Bone marrow (tissue), 2 donors: ENCODE measurements around the gene GOLGA6A.
"Not testable (repeated sequence)": the region's sequence is repeated elsewhere in the genome, so short reads cannot be mapped to it uniquely, and the experiment has no call there.

Experiments used
- DNase-seq, 2 donors: peaks; one replicate each; lab custom pipeline; 2025; lab: John Stamatoyannopoulos, UW

Gene GOLGA6A

DNA sequence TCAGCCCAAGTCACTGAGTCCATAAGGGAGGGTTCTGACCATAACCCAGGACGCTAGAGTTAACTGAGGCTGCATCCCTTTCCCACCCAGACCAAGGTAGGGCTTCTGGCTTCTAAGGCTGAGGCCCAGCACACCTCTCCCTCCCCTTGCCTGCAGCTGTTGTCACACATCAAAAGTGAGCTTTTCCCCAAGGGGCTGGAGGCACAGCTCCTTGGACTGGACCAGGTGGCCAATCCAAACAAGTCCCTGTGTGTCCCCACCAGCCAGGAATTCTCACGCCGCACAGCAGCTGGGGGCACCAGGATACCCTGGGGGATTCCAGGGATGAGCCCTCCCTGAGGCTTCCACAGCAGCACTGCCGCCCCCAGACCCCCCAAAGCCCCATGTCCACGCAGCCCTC lies 25.8 kb upstream of the GOLGA6A start:
- DNase-seq, result no peak

DNA sequence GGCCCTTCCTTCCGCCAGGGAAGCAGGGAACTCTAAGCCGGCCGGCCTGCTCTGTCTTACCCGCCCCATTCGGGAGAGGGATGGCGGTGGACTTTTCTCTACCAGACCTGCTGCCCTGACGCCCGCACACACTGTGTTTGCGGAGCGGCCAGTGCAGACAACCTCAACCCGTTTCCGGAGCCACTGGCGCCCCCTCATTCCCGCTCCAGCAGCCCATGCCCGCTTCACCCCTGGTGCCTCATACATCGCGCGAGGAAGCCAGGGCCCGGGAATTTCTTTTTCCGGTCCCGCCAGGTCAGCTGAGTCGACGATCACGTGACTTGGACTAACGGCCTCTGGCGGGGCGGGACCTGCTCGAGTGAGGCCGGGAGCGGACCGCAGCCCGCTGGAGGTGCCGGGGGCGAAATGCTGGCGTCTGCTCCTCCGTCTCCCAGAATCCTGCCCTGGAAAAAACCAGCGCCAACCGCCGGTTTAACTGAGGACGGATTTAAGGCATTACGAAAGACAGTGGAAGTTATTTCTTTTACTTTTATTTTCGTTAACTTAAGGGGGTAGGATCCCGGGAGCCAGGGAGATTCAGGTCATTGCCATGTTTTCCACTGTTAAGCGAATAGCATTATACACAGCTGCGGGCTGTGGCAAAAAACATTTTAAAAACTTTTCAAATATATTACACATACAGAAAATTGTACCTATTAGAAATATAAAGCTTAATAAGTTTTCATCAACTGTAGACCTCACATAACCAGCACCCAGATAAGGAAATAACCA lies 17.8 kb upstream of the GOLGA6A start:
- not testable (repeated sequence) for DNase-seq

DNA sequence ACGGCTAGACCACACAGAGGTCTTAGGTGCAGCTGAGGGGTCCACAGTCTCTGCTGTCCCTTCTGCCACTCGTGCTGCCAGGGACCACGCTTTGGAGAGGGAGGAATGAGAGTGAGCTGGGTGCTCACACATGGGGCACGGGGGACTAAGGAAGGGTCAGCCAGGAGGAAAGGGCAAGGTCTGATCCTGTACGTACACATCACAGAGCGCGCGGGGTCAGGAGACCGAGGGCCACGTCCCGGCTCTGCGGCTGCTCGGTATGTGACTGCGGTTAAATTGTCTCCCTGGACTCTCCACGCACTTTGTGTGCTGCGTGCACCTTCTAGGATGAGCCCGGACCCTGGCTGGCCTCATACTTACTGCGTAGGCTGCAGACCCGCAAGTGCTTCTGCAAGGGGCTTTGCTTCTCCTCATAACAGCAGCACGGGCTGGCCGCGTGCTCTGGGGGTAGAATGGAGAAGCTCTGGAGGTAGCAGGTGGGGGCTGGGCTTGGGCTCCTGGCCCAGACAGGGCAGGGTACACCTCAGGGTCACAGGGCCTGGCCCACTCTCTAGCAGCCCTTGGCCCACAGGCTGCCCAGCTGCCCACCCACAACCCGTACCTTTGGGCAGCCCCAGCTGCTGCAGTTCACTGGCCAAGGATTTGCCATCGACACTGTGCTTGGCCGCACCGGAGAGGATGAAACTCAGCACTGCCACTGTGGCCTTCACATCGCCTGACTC lies 14.6 kb upstream of the GOLGA6A start:
- not testable (repeated sequence) for DNase-seq

DNA sequence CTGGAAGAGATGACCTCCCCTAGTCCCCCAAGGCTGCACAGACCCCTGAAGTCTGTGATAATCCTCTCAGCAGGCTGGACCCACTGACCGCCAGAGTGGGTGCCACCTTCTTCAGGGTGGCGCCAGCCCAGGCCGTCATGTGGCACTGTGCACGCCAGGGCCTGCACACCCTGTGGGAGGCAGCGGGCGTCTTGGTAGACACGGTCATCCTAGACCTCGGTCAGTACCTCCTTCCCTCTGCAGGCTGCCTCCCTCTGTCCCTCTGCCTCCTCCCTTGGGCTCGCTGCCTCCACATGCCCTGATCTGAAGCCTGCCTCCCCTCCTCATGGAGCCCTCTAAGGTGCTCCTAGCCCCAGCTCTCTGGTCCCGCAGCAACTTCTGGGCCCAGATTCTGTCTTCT lies 13.3 kb upstream of the GOLGA6A start:
- DNase-seq, result not testable (repeated sequence)

DNA sequence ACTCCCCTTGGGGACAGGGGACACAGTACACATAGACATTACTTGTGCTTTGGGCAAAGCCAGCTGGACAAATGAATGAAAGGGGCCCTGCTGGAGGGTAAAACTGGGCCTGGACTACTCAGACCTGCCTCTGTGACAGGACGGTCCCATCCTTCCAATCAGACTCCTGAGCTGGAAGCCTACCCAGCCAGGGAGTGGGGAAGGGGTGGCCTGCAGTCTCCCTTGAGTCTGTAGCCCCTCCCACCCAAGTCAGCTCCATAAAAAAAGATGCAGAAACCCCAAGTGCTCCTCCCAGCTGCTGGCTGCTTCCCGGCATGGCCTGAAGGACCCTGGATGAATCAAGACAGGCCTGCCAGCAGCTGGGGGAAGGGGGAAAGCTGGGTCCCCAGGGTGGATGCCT lies 12.2 kb upstream of the GOLGA6A start:
- DNase-seq, result not testable (repeated sequence)

DNA sequence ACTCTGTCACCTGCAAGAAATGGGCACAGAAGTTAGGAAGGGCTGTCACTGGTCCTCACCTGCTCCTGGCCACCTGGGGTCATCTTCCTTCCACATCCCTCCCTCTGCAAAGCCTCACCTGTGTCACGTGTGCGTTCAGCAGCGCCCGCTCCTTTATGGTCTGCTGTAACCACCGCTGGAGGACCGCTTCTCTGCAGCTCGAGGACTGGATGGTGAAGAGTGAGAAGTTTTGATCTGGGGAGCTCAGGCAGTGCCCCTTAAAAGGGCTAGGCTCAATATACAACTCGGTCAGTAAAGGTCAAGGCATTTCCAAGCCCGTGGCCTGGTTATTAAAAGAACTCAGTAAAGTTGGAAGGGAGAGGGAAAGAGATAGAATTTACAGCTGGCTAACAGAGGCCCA lies 6.6 kb downstream of the GOLGA6A start:
- DNase-seq, result not testable (repeated sequence)

DNA sequence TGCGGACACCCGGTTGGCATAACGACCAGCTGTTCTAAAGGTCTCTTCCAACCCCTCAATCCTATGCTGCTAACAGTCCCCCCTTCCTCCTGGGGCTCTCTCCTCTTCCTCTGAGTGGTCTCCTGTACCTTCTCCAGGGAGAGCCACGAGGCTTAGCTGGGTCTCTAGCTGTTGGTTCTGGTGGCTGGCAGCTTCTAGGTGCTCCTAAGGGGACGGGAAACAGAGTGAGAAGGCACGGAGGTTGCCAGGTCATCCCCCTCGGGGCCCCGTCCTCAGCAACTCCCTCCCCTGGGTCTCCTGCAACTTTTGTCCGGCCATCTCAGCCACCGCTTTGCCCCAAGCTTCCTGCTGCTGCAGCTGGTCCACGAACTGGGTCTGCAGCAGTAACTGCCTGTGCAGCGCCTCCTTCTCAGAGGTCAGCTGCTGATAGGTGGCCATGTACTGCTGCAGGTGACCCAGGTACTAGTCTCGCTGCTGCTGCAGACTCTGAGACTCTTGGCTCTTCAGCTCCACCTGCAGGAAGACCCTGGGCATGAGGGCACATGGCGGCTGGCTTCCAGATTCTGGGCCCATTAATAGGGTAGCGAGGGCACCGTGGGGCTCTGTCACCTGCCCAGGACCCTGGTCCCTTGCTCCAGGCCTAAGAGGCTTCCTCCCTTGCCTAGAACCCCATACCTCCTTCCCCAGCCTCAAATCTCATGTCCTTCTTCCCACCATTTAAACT lies 9.6 kb downstream of the GOLGA6A start:
- not testable (repeated sequence) for DNase-seq

DNA sequence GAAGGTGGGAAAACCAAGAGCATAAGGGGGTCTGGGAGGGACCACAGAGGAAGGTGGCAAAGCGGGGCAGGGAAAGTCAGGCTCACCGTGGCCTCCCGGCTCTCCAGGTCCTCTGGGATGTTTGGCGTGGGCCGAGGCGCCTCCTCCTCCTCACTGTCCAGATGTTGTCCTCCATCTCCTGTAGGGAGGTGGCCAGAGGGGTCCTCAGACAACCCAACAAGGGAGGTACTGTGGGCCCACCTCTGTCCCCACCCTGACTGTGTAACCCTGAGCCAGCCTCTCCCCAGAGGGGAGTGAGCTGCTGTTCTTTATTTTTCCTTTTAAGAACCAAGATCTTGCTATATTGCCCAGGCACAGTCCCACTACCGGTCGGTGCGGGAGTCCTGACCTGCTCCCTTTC lies 10.2 kb downstream of the GOLGA6A start:
- DNase-seq, result not testable (repeated sequence)

DNA sequence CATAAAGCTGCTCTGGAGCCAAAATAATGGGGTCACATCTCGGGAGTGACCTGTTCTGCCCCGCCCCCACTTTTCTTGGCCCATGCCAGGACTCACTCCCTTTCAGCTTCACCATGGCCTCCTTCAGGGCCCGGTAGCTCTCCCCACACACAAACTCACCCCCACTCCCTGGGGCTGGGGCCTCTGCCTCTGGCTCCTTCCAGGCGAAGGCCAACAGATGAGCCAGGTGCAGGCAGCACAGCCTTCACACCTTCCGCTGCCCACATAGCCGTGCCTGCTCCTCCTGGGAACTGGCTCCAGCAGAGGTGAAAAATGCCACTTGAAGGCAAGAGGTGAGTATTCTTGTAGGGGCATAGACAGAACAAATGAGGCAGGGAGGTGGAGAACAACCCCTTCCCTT lies 10.7 kb downstream of the GOLGA6A start:
- not testable (repeated sequence) for DNase-seq

DNA sequence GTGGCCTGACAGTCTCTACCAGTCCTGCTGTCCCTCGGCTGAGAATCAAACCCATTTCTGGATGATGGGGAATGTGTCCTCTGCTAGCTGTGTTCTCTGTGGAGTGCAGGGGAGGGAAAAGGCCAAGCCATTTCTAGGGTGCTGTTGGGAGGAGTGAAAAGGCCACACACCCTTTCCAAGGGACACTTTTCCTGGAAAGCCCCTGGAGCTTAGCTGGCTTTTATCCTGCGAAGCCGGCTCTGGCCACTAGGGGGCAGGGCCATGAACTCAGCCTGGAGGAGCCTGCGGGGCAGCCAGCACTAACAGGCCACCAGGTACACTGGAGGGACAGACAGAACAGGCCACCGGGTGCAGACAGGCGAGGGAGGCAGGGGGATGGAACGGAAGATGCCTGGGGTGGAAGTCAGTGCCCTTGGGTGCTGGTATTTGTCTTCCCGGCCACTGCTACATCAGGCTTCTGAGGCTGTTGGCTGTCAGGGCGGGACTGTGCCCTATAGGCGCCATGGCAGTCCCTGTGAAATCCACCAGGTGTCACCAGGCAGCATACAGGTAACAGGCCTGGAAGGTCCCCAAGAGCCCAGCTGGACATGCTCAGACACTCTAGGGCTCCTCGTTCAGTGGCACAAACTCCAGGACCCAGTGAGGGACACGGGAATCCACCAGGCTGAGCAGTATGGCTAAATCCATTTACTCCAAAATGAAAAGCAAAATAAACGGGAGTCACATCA lies 16.5 kb downstream of the GOLGA6A start:
- DNase-seq, result not testable (repeated sequence)

DNA sequence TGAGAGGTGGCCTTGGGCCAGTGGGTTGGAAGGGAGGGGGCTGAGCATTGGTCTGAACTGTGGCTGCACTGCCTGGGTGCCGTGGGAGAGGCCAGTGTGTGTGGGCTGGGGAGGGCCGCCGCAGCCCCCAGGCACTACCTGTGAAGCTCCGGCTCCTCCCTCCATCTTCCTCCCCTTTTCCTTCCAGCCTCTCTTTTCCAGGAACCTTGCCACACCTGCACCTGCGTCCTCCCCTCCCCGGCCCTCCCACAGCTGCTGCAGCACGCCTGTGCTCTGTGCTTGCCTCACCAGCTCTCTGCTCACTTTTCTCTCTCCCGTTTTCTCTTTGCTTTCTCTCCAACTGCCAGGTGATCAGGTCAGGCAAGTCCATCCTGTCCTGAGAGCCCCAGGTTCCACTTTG lies 17.5 kb downstream of the GOLGA6A start:
- not testable (repeated sequence) for DNase-seq

DNA sequence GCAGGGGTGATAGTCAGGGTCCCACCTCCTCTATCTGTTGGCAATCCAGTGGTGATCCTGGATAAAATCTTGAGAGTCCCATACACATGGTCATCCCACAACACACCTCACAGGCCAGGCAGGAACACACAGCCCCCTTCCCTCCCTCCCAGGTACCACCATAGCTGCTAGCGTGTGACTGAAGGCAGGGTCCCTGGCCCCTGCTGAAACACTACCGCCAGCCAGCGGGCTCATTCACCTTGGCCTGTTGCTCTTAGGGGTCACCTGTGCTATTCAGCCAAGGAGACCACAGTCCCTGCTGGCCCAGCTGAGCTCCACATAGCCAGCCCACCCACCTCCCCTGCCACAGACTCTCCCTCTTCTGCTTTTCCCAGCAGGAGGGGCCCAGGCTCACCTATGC lies 18.2 kb downstream of the GOLGA6A start:
- not testable (repeated sequence) for DNase-seq

DNA sequence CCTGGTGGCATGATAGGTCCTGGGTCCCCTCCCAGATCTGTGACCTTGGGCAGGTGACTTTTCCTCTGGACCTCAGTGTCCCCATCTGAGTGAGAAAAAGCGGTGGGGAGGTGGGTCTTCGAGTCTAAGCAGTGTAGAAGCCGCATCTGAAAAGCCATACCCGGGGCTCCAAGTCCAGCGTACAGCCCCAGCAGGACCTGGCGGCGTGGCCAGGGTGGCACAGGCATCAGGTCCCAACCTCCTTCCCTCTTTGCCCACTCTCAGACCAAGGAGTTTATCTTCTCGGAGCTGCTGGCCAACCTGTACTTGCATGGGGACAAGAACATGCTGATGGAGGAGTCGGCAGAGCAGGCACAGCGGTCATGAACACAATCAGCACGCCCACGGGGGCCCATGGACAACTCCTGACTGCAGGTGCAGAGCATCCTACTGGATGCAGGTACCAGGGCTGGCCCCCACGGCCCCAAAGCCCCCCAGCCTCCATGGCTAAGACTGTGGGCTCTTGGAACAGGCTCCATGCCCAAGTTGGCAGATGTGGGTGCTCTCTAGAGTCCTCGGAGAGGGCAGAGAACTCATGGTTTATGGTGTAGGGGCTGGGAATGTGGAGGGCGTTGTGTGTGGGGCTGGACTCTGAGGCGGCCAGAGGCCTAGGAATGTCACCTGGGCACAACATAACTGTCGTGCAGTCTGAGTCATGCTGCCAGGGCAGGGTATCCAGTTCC lies 18.8 kb downstream of the GOLGA6A start:
- DNase-seq, result not testable (repeated sequence)

DNA sequence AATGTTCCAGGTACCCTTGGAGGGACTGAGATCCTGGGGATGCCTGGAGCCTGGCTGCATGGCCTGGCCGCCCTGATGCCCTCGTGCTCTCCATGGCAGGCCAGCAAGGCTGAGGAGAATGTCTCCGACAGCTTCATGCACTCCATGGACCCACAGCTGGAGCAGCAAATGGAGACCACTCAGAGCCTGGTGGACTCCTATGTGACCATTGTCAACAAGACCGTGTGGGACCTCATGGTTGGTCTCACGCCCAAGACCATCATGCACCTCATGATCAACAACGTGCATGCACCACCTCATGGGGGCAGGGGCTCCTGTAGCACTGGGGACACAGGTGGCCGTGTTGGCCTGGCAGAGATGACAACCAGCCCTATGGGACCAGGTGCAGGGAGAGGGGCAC lies 19.7 kb downstream of the GOLGA6A start:
- DNase-seq, result no peak

DNA sequence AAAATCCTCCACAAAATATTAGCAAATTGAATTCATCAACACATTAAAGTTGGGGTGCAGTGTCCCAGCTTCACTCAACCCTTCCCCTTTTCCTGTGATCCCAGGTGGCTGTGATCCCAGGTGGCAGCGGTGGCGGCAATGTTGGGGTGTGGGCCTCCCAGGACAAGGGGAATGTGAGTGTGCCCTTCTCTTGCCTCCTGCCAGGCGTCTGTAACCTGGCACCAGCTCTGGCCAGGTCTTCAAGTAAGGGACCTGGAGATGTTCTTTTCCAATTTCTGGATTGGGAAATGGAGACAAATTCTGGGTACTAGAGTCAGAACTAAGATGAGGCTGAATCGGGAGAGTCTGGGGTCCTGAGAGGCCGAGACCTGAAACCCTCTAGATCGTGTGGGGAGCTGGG lies 20.1 kb downstream of the GOLGA6A start:
- DNase-seq, result no peak

DNA sequence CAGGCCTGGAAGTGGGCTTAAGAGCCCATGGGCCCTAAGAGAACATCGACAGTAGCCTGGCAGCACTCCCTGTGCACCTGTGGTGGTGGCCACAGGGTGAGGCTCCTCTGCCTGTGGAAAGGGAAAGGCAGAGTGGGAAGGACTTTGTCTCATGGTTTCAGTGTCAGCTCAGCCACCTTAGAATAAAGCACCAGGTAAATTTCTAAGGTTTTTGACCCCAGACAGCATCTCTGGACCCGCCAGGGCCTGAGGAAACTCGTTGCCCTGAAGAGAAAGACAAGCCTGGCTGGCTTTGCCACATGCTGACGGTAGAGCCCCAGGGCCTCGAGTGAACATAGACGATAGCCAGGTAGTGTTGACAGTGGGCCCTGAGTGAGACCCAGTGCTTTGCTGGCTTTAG lies 22.1 kb downstream of the GOLGA6A start:
- DNase-seq, result no peak

DNA sequence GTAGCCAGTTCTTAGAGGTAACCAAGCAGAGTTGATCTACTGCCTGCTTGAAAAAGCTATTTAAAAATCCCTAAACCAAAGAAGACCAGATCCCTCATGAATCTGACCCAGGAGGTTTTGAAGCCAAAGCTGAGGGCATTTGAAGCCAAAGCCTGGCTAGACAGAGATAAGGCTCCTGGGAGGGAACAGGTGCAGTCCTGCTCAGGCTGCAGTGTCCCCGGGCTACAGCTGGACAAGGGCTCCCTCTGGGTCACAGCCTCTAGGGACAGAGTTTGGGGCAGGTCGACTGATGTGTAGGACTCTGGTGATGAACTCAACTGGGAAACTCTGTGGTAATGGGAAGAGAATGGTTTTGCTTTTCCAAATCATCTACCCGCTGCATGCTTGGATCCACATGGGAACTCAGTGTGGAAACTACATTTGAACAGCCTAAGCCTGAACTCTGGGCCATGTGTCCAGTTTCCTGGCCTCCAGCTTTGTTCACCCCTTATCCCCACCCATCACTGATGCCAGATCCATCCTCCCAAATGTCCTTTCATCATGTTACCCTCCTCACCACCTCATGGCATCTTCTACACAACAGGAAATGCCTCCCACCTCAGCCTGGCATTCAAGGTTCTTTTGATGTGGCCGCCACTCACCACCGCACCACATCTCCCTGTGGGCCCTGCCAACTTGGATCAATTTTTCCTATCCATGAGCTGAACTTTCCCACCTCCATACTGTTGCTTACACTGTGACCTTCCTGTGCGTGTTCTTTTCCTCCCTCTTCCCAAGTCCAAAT lies 23.1 kb downstream of the GOLGA6A start:
- not testable (repeated sequence) for DNase-seq

DNA sequence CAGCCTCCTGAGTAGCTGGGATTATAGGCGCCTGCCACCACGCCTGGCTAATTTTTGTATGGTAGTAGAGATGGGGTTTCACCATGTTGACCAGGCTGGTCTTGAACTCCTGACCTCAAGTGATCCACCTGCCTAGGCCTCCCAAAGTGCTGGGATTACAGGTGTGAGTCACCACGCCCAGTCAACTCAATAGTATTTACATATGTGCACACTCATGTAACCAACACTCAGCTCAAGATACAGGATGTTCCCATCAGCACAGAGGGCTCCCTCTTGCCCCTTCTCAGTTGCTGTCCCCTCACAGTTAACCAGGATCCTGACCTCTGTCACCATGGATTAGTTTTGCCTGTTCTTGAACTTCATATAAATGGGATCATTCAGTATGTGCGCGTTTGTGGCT lies 26.0 kb downstream of the GOLGA6A start:
- DNase-seq, result not testable (repeated sequence)

DNA sequence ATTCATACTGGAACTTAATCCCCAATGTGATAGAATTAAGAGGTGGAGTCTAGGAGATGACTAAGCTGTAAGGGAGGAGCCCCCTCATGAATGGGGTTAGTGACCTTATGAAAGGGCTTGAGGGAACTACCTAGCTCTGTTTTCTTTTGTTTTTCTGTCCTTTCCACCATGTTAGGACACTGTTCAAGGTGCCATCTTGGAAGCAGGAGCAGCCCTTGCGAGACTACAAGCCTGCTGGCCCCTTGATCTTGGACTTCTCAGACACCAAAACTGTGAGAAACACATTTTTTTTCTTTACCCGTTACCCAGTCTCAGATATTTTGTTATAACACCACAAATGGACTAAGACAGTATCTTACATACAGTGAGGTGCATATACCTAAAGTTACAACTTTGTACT lies 26.5 kb downstream of the GOLGA6A start:
- DNase-seq, result no peak

DNA sequence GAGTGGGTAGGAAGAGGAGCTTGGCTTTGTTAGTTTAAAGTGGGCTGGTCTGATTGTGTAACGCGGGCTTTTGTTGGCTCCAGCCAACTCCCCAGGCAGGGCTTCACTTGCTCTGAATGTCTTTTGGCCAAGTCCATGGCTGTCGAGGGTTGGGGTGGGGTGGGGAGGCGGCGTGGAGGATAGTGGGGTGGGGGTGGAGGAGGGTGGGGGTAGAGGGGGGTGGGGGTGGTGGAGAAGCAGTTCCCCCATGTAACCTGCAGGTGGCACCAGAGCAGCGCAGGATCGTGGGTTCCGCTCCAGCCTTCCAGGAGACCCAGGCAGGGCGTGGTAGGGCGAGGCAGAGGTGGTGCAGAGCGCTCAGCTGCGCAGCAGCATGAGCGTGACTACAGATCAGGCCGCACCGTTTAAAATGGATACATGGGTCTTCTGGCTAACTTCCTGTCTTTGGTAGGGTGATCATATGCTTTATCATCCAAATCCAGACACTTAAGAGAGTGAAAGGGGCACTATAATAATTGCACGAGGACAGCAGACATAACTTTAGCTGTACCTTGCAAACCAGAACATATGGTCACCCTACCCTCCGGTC lies 28.3 kb downstream of the GOLGA6A start:
- DNase-seq, result peak; percentile 24 to 46
